Measurements from ENCODE around the gene TRIM7. TPM values are rescaled to one million over a fixed set of nuclear protein-coding genes. Genes with fewer than 3 reads are reported as not detected.

Gene TRIM7
- total and polyA plus RNA-seq, 2 of the 4 experiments (the other 2 are of a cell fraction): 0.54 to 1.0 TPM

- TF ChIP-seq CEBPB (IDR thresholded peaks at IDR 0.05; ENCODE audit: low read depth, low read length) (no peak), RFX5 (IDR thresholded peaks at IDR 0.05; ENCODE audit: low read depth, low read length) (no peak)
Measured at GRCh38 chr5:181246276-181247049, 41.5 kb upstream of the TRIM7 start (continued).

GRCh38 chr5:181245427-181246275, 40.7 kb upstream of the TRIM7 start:
- peak overlapping the region; percentile 100 for H2AK9ac ChIP-seq (replicated peaks; ENCODE audit: low read depth, low read length, poor library complexity)
- peak overlapping the region; percentile 22; the same call in 1 of the 2 replicates for H2BK20ac ChIP-seq (ENCODE audit: low read depth, low read length)
- peak overlapping the region; percentile 94 for H3K4ac ChIP-seq (ENCODE audit: low read depth, low read length)
- peak overlapping the region; percentile 98 for H4K91ac ChIP-seq (ENCODE audit: insufficient read depth, low read depth, low read length)
- peak overlapping the region; percentile 97 for H3K27ac ChIP-seq (ENCODE audit: insufficient read depth, low read length)
- peak overlapping the region; percentile 98 to 99 for H4K8ac ChIP-seq (ENCODE audit: low read depth in 2 of 2, low read length in 2 of 2)
- ChIA-PET POLR2A (ENCODE audit: unreplicated experiment) (no interaction called here), CTCF (no interaction called here)
- no peaks in the 10 kb centered on the region for H3K27me3 ChIP-seq (ENCODE audit: control insufficient read depth, insufficient read depth, low read length)
- peak overlapping the region; percentile 86 for H3K4me3 ChIP-seq (ENCODE audit: insufficient read depth, low read depth, low read length)
- in situ Hi-C loops (cut with MboI; ENCODE audit: low sequenced_read_pairs): no loop called here
- H3K36me3 ChIP-seq (ENCODE audit: control insufficient read depth, insufficient read depth, low read length): peaks cover 31% of the 10 kb centered on the region
- peak overlapping the region; percentile 83 for H2BK5ac ChIP-seq (ENCODE audit: low read depth, low read length, poor library complexity, severe bottlenecking)
- no peak for DNase-seq
- H3K9me3 ChIP-seq (ENCODE audit: control insufficient read depth, insufficient read depth, low read length): no peaks in the 10 kb centered on the region
- H3K18ac ChIP-seq (ENCODE audit: low read depth, low read length): peak overlapping the region; percentile 70
- H3K56ac ChIP-seq (ENCODE audit: extremely low read depth, insufficient read depth, low read length): peak overlapping the region; percentile 91
- H2AFZ ChIP-seq (replicated peaks; ENCODE audit: low read length, poor library complexity): peak overlapping the region; percentile 91
- peak overlapping the region; percentile 97 for H3K9ac ChIP-seq (ENCODE audit: low read depth, low read length)
- peak overlapping the region; percentile 99 for H2AK5ac ChIP-seq (ENCODE audit: low read depth, low read length)
- dilution Hi-C loops (cut with HindIII; ENCODE audit: low sequenced_read_pairs, unreplicated experiment): no loop called here
- peaks cover 55% of the 10 kb centered on the region for H4K20me1 ChIP-seq (ENCODE audit: insufficient read depth, low read length)
- H3K23ac ChIP-seq (ENCODE audit: low read depth, low read length): peak overlapping the region; percentile 88
- peak overlapping the region; percentile 93 for H3K4me2 ChIP-seq (ENCODE audit: low read depth, low read length)
- no peak for ATAC-seq (ENCODE audit: low read depth)
- H3K4me1 ChIP-seq (ENCODE audit: control insufficient read depth, insufficient read depth, low read length): peaks cover 18% of the 10 kb centered on the region
- H2BK15ac ChIP-seq (ENCODE audit: low read depth, low read length): peak overlapping the region; percentile 12; the same call in 1 of the 3 replicates
- intact Hi-C loops (cut with micrococcal nuclease): loop anchor here (1.0 kb wide), 2 partner anchors 16 to 54 kb away; partner anchors contain the start of gene TRIM52
- H3K9me1 ChIP-seq (ENCODE audit: insufficient read depth, low read length): peaks cover 25% of the 10 kb centered on the region
- peak overlapping the region; percentile 74 for H2BK120ac ChIP-seq (ENCODE audit: low read depth, low read length)
- H3K14ac ChIP-seq (replicated peaks; ENCODE audit: low read depth, low read length): peak overlapping the region; percentile 99
- WGBS, 2 experiments (ENCODE audit: extremely low coverage in 2 of 2, insufficient read length in 1 of 2): 40% methylated on average over 20 of the region's 34 CpGs; no CpG with 5 or more reads in 1 of the 2 experiments
- peaks cover 11 to 58% of the 10 kb centered on the region in 2 experiments for H3K79me1 ChIP-seq (ENCODE audit: low read depth in 1 of 2, low read length in 2 of 2)
- no TSS peak for BruUV-seq (replicated peaks)
- H4K5ac ChIP-seq (ENCODE audit: low read depth, low read length): peak overlapping the region; percentile 98
- TF ChIP-seq RAD21 (IDR thresholded peaks at IDR 0.05; ENCODE audit: low read length) (no peak), BHLHE40 (IDR thresholded peaks at IDR 0.05; ENCODE audit: low read depth, low read length) (no peak), FOS (IDR thresholded peaks at IDR 0.05; ENCODE audit: low read depth, low read length) (no peak), RFX5 (IDR thresholded peaks at IDR 0.05; ENCODE audit: low read depth, low read length) (no peak), CTCF (conservative IDR thresholded peaks at IDR 0.05; ENCODE audit: low read depth, low read length) (no peak), SMC3 (IDR thresholded peaks at IDR 0.05; ENCODE audit: low read depth, low read length) (no peak), USF2 (IDR thresholded peaks at IDR 0.05; ENCODE audit: low read depth, low read length) (no peak), NFE2L2 (IDR thresholded peaks at IDR 0.05; ENCODE audit: low read depth, low read length) (no peak), MAFK (IDR thresholded peaks at IDR 0.05; ENCODE audit: low read depth, low read length) (no peak), POLR2A (IDR thresholded peaks at IDR 0.05; ENCODE audit: low read depth, low read length) (no peak), RCOR1 (IDR thresholded peaks at IDR 0.05; ENCODE audit: insufficient replicate concordance, low read length) (no peak), CHD1 (IDR thresholded peaks at IDR 0.05; ENCODE audit: low read depth, low read length) (no peak)

All from IMR-90 (cell line).